ENCODE measurements around the gene ABLIM1. TPM values are rescaled to one million over a fixed set of nuclear protein-coding genes. Genes with fewer than 3 reads are reported as not detected.

Gene ABLIM1
- total and polyA plus RNA-seq, 4 donors: 72.1 to 103 (median 95.7) TPM

- H3K27me3 ChIP-seq (ENCODE audit: control insufficient read depth, insufficient read depth, low read length): no peaks in the 10 kb centered on the region
- DNase-seq (ENCODE audit: low read depth in 4 of 6, low spot score in 6 of 6): no peak
- peaks cover 3% of the 10 kb centered on the region for H3K4me1 ChIP-seq (ENCODE audit: control insufficient read depth, insufficient read depth, low read length)
Measured at GRCh38 chr10:114616103-114616502, 42.0 kb downstream of the ABLIM1 start.

DNA sequence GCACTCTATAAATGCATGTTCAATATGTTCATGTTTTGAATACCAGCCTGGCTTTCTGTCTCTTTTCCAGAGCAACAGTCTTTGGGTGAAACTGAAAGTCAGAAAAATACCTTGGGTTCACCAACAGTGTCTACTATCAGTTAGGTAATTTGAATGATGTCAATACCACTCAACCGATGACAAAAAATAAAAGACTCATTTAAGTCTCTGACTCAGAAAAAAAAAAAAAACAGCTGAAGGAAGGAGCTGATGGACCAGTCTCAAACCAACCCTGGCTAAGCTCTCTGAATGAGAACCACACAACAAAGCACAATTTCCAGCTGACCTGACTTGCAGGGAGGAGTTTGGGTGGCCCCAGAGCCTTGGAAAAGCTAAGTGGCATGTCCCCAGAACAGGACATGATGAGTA, 42.5 kb downstream of the ABLIM1 start:
- Histone ChIP-seq H3K27ac (ENCODE audit: low read depth, low read length) (no peak overlapping the region), H3K27me3 (ENCODE audit: control insufficient read depth, insufficient read depth, low read length) (no peaks in the 10 kb centered on the region), H3K4me1 (ENCODE audit: control insufficient read depth, insufficient read depth, low read length) (peaks cover 3% of the 10 kb centered on the region), H3K4me3 (ENCODE audit: low read depth, low read length) (no peak overlapping the region), H3K36me3 (ENCODE audit: control insufficient read depth, insufficient read depth, low read length) (no peaks in the 10 kb centered on the region), H3K9me3 (ENCODE audit: control insufficient read depth, insufficient read depth, low read length) (no peaks in the 10 kb centered on the region)
- no peak for DNase-seq (ENCODE audit: low read depth in 4 of 6, low spot score in 6 of 6)
- no CpG with 5 or more reads among the region's 1 CpG for WGBS (ENCODE audit: insufficient coverage)

More at GRCh38 chr10:114616103-114616502, 42.0 kb downstream of the ABLIM1 start:
- H3K36me3 ChIP-seq (ENCODE audit: control insufficient read depth, insufficient read depth, low read length): no peaks in the 10 kb centered on the region
- no peak overlapping the region for H3K27ac ChIP-seq (ENCODE audit: low read depth, low read length)
- no CpG with 5 or more reads among the region's 1 CpG for WGBS (ENCODE audit: insufficient coverage)
- no peaks in the 10 kb centered on the region for H3K9me3 ChIP-seq (ENCODE audit: control insufficient read depth, insufficient read depth, low read length)
- no peak overlapping the region for H3K4me3 ChIP-seq (ENCODE audit: low read depth, low read length)

- no peaks in the 10 kb centered on the region for H3K27me3 ChIP-seq (ENCODE audit: control insufficient read depth, insufficient read depth, low read length)
- peaks cover 3% of the 10 kb centered on the region for H3K4me1 ChIP-seq (ENCODE audit: control insufficient read depth, insufficient read depth, low read length)
- H3K36me3 ChIP-seq (ENCODE audit: control insufficient read depth, insufficient read depth, low read length): no peaks in the 10 kb centered on the region
- WGBS (ENCODE audit: insufficient coverage): 22% methylated on average over 1 of the region's 4 CpGs
- H3K4me3 ChIP-seq (ENCODE audit: low read depth, low read length): no peak overlapping the region
- no peak for DNase-seq (ENCODE audit: low read depth in 4 of 6, low spot score in 6 of 6)
- no peaks in the 10 kb centered on the region for H3K9me3 ChIP-seq (ENCODE audit: control insufficient read depth, insufficient read depth, low read length)
- H3K27ac ChIP-seq (ENCODE audit: low read depth, low read length): no peak overlapping the region
Measured at GRCh38 chr10:114613237-114613979, 44.7 kb downstream of the ABLIM1 start.

- peaks cover 3% of the 10 kb centered on the region for H3K4me1 ChIP-seq (ENCODE audit: control insufficient read depth, insufficient read depth, low read length)
- no peaks in the 10 kb centered on the region for H3K36me3 ChIP-seq (ENCODE audit: control insufficient read depth, insufficient read depth, low read length)
- no CpG with 5 or more reads among the region's 1 CpG for WGBS (ENCODE audit: insufficient coverage)
- no peaks in the 10 kb centered on the region for H3K9me3 ChIP-seq (ENCODE audit: control insufficient read depth, insufficient read depth, low read length)
- no peak for DNase-seq (ENCODE audit: low read depth in 4 of 6, low spot score in 6 of 6)
- H3K27me3 ChIP-seq (ENCODE audit: control insufficient read depth, insufficient read depth, low read length): no peaks in the 10 kb centered on the region
- H3K4me3 ChIP-seq (ENCODE audit: low read depth, low read length): no peak overlapping the region
- H3K27ac ChIP-seq (ENCODE audit: low read depth, low read length): no peak overlapping the region
Measured at GRCh38 chr10:114611617-114612016, 46.5 kb downstream of the ABLIM1 start.

- Histone ChIP-seq H3K9me3 (ENCODE audit: control insufficient read depth, insufficient read depth, low read length) (no peaks in the 10 kb centered on the region), H3K4me3 (ENCODE audit: low read depth, low read length) (no peak overlapping the region), H3K36me3 (ENCODE audit: control insufficient read depth, insufficient read depth, low read length) (no peaks in the 10 kb centered on the region), H3K27ac (ENCODE audit: low read depth, low read length) (no peak overlapping the region), H3K4me1 (ENCODE audit: control insufficient read depth, insufficient read depth, low read length) (peaks cover 3% of the 10 kb centered on the region), H3K27me3 (ENCODE audit: control insufficient read depth, insufficient read depth, low read length) (no peaks in the 10 kb centered on the region)
- DNase-seq (ENCODE audit: low read depth in 4 of 6, low spot score in 6 of 6): no peak
- 92% methylated on average over 5 of the region's 8 CpGs for WGBS (ENCODE audit: insufficient coverage)
Measured at GRCh38 chr10:114609518-114610426, 48.3 kb downstream of the ABLIM1 start.

DNA sequence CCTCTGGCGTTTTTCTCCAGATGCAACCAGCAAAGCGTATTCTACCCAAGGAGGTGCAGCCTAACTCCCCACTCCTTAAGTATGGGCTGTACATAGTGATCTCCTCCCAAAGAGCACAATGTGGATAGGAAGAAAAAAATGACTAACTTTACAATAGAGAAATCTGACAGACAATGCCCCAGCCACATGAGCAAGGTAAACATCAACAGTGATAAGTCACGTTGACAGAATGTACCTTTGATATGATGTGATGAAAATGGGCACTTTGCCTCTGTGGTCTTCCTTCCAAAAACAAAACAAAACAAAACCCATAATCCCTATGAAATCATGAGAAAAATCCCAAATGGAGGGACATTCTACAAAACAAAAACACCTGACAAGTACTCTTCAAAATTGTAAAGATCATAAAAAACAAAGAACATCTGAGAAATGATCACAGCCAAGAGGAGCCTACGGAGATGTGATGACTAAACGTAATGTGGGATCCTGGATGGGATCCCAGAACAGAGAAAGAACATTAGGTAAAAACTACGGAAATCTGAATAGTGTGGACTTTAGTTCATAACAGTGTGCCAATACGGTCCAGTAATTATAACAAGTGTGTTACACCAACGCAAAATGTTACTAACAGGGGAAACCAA, 50.6 kb downstream of the ABLIM1 start:
- Histone ChIP-seq H3K27me3 (ENCODE audit: control insufficient read depth, insufficient read depth, low read length) (no peaks in the 10 kb centered on the region), H3K36me3 (ENCODE audit: control insufficient read depth, insufficient read depth, low read length) (no peaks in the 10 kb centered on the region), H3K4me1 (ENCODE audit: control insufficient read depth, insufficient read depth, low read length) (no peaks in the 10 kb centered on the region), H3K4me3 (ENCODE audit: low read depth, low read length) (no peak overlapping the region), H3K27ac (ENCODE audit: low read depth, low read length) (no peak overlapping the region), H3K9me3 (ENCODE audit: control insufficient read depth, insufficient read depth, low read length) (no peaks in the 10 kb centered on the region)
- DNase-seq (ENCODE audit: low read depth in 4 of 6, low spot score in 6 of 6): peak in 1 of 6 donors; percentile 29
- 57% methylated on average over 3 of the region's 8 CpGs for WGBS (ENCODE audit: insufficient coverage)

- DNase-seq (ENCODE audit: low read depth in 4 of 6, low spot score in 6 of 6): no peak
- Histone ChIP-seq H3K27ac (ENCODE audit: low read depth, low read length) (no peak overlapping the region), H3K27me3 (ENCODE audit: control insufficient read depth, insufficient read depth, low read length) (no peaks in the 10 kb centered on the region), H3K9me3 (ENCODE audit: control insufficient read depth, insufficient read depth, low read length) (no peaks in the 10 kb centered on the region), H3K36me3 (ENCODE audit: control insufficient read depth, insufficient read depth, low read length) (peaks cover 6% of the 10 kb centered on the region), H3K4me1 (ENCODE audit: control insufficient read depth, insufficient read depth, low read length) (no peaks in the 10 kb centered on the region), H3K4me3 (ENCODE audit: low read depth, low read length) (no peak overlapping the region)
- 80% methylated on average over 1 of the region's 4 CpGs for WGBS (ENCODE audit: insufficient coverage)
Measured at GRCh38 chr10:114605155-114605797, 52.8 kb downstream of the ABLIM1 start.

- WGBS (ENCODE audit: insufficient coverage): 17% methylated on average over 1 of the region's 5 CpGs
- H3K27me3 ChIP-seq (ENCODE audit: control insufficient read depth, insufficient read depth, low read length): no peaks in the 10 kb centered on the region
- H3K9me3 ChIP-seq (ENCODE audit: control insufficient read depth, insufficient read depth, low read length): no peaks in the 10 kb centered on the region
- no peaks in the 10 kb centered on the region for H3K4me1 ChIP-seq (ENCODE audit: control insufficient read depth, insufficient read depth, low read length)
- no peak overlapping the region for H3K27ac ChIP-seq (ENCODE audit: low read depth, low read length)
- H3K36me3 ChIP-seq (ENCODE audit: control insufficient read depth, insufficient read depth, low read length): peaks cover 6% of the 10 kb centered on the region
- peak in 2 of 6 donors; percentile 11 to 14 for DNase-seq (ENCODE audit: low read depth in 4 of 6, low spot score in 6 of 6)
- H3K4me3 ChIP-seq (ENCODE audit: low read depth, low read length): no peak overlapping the region
Measured at GRCh38 chr10:114604357-114605130, 53.5 kb downstream of the ABLIM1 start.

Data from spinal cord (tissue), 10 donors.